Activated naive CD4-positive, alpha-beta T cell treated with anti-CD3 and anti-CD28 coated beads for 36 hours (primary cell): ENCODE data around the gene CYP1B1. TPM values are rescaled to one million over a fixed set of nuclear protein-coding genes. Genes with fewer than 3 reads are reported as not detected.
"Not testable (repeated sequence)": the region's sequence is repeated elsewhere in the genome, so short reads cannot be mapped to it uniquely, and the experiment has no call there.

ENCODE experiments used
- CTCF ChIA-PET: fragments of 350-600 bp; sonication (Branson Sonifier 250); formaldehyde crosslinking; loops from one replicate; lab custom pipeline; 2021; ENCODE audit warnings: antibody characterized with exemption; lab: Charles Lee
- DNase-seq: peaks from one replicate; pipeline ENCODE4 v3.0.0-alpha.2; 2020
- H3K27ac Mint-ChIP-seq: one replicate; pipeline ENCODE4 v1.8.0; 2021; ENCODE audit warnings: mild to moderate bottlenecking, mixed read lengths
- H3K27me3 Mint-ChIP-seq: one replicate; pipeline ENCODE4 v1.8.0; 2021; ENCODE audit warnings: low read depth, mixed read lengths
- H3K36me3 Mint-ChIP-seq: one replicate; pipeline ENCODE4 v1.8.0; 2021; ENCODE audit warnings: low read depth, mixed read lengths
- H3K4me1 Mint-ChIP-seq: one replicate; pipeline ENCODE4 v1.8.0; 2021; ENCODE audit warnings: low read depth, mixed read lengths
- H3K4me3 Mint-ChIP-seq: one replicate; pipeline ENCODE4 v1.8.0; 2021; ENCODE audit warnings: mild to moderate bottlenecking, moderate library complexity, mixed read lengths
- H3K9me3 Mint-ChIP-seq: one replicate; pipeline ENCODE4 v1.8.0; 2021; ENCODE audit warnings: mixed read lengths
- intact Hi-C: fragments of 100-400 bp; cut with micrococcal nuclease; formaldehyde crosslinking; loops from one replicate; pipeline ENCODE4 v1.15.1; 2023
- total RNA-seq, 2 experiments: library from RNA; stranded (reverse); gene quantifications; one replicate each; pipeline ENCODE4 v1.2.3, GENCODE V29; 2021

Gene CYP1B1
- total RNA-seq, 2 experiments from 2014 or later: 2.4 to 2.5 TPM

DNA sequence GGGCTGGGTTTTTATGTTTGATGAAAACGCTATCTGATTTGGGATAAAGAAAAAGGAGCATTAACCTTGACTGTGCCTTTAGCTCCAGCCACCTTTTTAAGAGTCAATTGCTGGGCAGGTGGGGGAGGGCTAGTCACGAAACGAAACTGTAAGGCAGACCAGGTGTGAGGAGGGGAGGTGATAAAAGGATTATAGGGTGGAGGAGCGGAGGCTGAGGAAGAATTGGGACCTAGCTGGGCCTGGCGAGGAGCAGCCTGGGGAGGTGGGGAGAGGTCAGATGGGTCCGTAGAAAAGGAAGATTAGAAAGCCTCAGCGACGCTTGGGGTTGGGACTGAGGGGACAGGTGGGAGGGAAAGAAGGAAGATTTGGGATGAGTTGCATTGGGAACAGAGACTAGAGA lies 8.6 kb upstream of the CYP1B1 start:
- H3K4me3 Mint-ChIP-seq, H3K4me1 Mint-ChIP-seq, H3K9me3 Mint-ChIP-seq, intact Hi-C loops, DNase-seq, H3K36me3 Mint-ChIP-seq, H3K27ac Mint-ChIP-seq, CTCF ChIA-PET: not testable (repeated sequence)
- H3K27me3 Mint-ChIP-seq: peaks cover 31% of the 10 kb centered on the region

DNA sequence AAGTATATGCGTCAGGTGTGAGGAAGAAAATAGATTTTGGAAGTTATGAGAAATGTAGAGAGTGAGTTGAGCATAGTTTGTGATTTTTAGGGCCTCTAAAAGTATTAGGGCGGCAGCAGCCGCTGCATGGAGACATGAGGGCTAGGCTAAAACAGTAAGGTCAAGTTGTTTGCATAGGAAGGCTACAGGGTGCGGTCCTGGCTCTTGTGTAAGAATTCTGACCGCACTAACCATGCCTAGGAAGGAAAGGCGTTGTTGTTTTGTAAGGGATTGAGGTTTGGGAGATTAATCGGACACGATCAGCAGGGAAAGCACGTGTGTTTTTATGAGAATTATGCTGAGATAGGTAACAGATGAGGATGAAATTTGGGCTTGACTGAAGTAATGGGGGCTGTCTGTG lies 6.8 kb upstream of the CYP1B1 start:
- DNase-seq, intact Hi-C loops, CTCF ChIA-PET, H3K27ac Mint-ChIP-seq, H3K4me1 Mint-ChIP-seq, H3K36me3 Mint-ChIP-seq, H3K9me3 Mint-ChIP-seq, H3K4me3 Mint-ChIP-seq: not testable (repeated sequence)
- peaks cover 39% of the 10 kb centered on the region for H3K27me3 Mint-ChIP-seq

DNA sequence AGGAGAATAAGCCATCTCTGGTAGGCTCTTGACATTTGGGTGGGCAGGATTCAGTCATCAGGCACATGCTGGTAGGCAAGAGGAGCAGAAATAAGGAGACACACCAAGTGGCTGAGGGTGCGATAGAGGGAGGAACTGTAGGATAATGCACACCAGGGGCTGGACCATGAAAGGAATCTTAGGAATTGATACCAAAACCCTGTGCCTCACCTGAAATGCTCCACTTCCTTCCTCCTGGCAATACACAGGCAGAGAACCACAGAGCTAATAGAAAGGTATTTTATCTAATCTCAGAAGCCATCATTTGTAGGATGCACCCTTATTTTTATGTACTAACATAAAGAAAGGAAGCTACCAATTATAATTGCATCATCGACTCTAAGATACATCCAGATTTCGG lies 4.4 kb upstream of the CYP1B1 start:
- intact Hi-C loops: no loop called here
- H3K36me3 Mint-ChIP-seq: no peaks in the 10 kb centered on the region

DNA sequence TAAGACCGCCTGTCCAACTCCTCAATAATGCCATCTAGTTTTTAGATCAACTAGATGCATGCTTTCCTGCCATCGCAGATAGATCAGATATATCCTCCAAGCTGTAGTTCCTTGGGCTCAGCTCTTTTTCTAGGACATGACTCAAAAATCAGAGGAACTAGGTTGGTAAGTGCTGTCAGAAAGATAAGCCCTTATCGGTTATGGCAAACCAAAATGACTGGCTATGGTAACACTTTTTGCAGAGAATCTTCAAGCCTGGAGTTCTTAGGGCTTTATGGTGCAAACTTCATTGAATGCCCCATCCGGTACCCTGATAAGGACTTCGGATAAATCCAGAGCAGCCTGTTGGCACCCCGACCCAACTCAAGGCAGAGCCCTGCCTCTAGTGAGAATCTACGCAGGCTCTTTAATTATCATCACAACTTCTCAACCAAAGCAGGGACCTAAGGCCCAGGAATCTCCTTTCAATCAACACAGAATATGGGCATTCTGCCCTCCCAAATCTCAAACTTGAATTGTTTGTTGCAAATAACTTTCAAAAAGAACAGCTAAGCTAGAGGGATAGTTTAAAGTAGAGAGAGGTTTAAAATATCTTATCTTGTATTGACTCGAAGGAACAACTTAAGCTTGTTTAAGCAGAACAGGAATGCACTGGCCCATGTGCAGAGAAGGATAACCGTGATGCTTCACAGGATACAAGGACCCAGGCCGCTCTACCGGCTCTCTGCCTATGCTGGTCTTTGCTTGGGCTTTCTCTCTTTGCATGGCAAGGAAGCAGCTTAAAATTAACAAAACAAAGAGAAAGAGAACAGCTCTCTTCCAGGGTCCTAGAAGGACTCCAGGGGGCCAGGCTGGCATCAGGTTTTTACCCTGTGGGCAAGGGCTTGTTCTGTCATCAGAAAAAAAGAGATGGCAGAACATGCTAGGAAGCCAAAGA lies 3.4 kb upstream of the CYP1B1 start:
- Mint-ChIP-seq H3K9me3 (no peaks in the 10 kb centered on the region), H3K27me3 (peaks cover 32% of the 10 kb centered on the region), H3K36me3 (no peaks in the 10 kb centered on the region), H3K4me3 (no peak overlapping the region), H3K4me1 (peaks cover 13% of the 10 kb centered on the region), H3K27ac (no peak overlapping the region)
- no peak for DNase-seq
- intact Hi-C loops: loop anchor here (10.0 kb wide), 2 partner anchors 665 to 685 kb away; no protein-coding TSS in a partner anchor
- CTCF ChIA-PET: interaction anchor here (0.6 to 1.4 kb wide), 3 partner anchors 16 to 139 kb away, joined by 3 to 6 read pairs (median 3); no protein-coding TSS in a partner anchor

More for the DNA sequence above, 4.4 kb upstream of the CYP1B1 start:
- Mint-ChIP-seq H3K4me3 (no peak overlapping the region), H3K27me3 (peaks cover 35% of the 10 kb centered on the region), H3K27ac (no peak overlapping the region), H3K4me1 (peaks cover 10% of the 10 kb centered on the region), H3K9me3 (no peaks in the 10 kb centered on the region)
- no peak for DNase-seq
- CTCF ChIA-PET: interaction anchor here (1.4 kb wide), 1 partner anchor 98 kb away, joined by 3 read pairs; no protein-coding TSS in a partner anchor

DNA sequence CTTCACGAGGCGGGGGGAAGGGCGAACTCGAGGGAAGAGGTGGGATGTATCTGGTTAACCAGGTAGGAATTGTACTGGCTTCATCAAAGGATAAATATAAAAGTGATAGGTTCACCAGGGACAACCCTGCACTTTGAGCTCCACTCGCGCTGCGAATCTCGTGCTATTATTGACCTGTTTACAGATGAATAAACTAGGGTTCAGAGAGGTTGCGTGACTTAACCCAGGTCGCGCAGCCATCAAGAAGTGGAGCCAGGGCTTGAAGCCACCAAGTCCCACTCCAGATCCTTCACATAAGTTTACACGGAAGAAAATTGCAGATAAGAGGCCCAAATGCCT lies 1.4 kb upstream of the CYP1B1 start:
- CTCF ChIA-PET: interaction anchor here (0.6 to 2.4 kb wide), 7 partner anchors 16 to 177 kb away, joined by 3 to 8 read pairs (median 3); no protein-coding TSS in a partner anchor
- Mint-ChIP-seq H3K36me3 (no peaks in the 10 kb centered on the region), H3K4me1 (peaks cover 23% of the 10 kb centered on the region), H3K9me3 (no peaks in the 10 kb centered on the region), H3K4me3 (peak overlapping the region; percentile 67), H3K27me3 (peaks cover 45% of the 10 kb centered on the region), H3K27ac (peak overlapping the region; percentile 24)
- intact Hi-C loops: loop anchor here (1.0 to 10.0 kb wide), 5 partner anchors 29 to 683 kb away; partner anchors contain the start of genes ATL2 and RMDN2
- no peak for DNase-seq

DNA sequence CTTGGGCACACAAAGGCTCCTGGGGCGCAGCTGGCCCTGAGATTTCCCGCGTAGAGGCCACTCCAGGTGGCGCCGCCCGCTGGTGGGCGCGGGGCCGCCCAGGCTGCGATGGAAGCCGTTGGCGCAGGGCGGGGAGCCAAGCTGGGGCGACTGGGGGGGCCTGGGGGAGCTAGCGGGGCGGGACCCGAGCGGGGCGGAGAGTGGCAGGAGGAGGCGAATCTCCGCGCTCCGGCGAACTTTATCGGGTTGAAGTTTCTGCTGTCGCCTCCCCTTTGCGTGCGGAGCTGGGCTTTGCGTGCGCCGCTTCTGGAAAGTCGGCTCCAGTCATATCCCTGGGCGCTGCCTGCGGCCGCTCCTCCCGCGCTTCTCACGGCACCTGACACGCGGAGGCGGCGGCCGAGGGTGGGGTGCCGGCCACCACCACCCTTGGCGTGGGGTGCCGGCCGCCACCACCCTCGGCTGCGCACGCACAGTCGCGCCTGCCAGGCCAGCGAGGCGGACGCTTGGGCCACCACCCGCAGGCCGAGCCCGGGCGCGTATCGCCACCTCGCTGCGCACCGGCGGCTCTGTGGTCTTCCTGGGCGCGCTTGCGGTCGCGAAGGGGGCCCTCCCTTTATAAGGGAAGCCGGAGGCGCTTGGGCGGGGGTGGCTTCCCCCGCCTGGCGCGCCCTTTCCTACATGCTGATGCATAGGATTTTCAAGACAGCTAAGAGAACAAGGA lies 919 bp upstream of the CYP1B1 start:
- Mint-ChIP-seq H3K27me3 (peaks cover 46% of the 10 kb centered on the region), H3K4me1 (peaks cover 23% of the 10 kb centered on the region)

DNA sequence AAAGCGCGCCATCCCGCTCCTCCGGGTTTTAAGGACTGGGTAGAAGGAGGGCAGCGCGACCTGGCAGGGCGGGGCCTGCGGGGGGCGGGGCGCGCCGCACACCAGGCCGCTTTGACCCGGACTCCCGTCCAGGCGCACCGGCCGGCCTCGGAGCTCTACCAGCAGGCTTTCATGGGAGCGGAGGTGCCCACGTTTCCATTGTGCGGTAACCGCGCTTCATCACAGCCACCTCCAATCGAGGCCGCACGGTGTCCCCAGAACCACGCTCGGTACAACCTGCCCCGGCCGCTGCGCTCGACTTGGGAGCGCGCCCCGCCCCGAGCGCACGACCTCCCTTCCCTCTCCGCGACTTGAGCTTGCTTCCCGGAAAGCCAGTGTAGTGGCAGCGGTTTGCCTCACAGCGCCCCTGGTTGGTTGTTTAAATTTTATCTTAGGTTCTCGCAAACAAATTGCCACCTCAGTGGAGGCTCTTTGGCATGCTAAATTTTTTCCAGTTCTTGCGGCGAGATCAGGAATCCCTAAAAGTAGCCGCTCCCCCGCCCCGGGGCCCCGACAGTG lies 280 bp upstream of the CYP1B1 start:
- DNase-seq: peak; percentile 77
- peak overlapping the region; percentile 72 for H3K27ac Mint-ChIP-seq
- CTCF ChIA-PET: interaction anchor here (0.6 to 2.4 kb wide), 9 partner anchors 20 to 281 kb away, joined by 3 to 8 read pairs (median 4); no protein-coding TSS in a partner anchor
- intact Hi-C loops: loop anchor here (1.0 to 10.0 kb wide), 9 partner anchors 38 to 681 kb away; partner anchors contain the start of genes ATL2 and RMDN2
- no peaks in the 10 kb centered on the region for H3K9me3 Mint-ChIP-seq
- peaks cover 23% of the 10 kb centered on the region for H3K4me1 Mint-ChIP-seq
- peak overlapping the region; percentile 75 for H3K4me3 Mint-ChIP-seq
- peaks cover 46% of the 10 kb centered on the region for H3K27me3 Mint-ChIP-seq
- no peaks in the 10 kb centered on the region for H3K36me3 Mint-ChIP-seq

More for the DNA sequence above, 919 bp upstream of the CYP1B1 start:
- DNase-seq: peak; percentile 81
- H3K27ac Mint-ChIP-seq: peak overlapping the region; percentile 72
- H3K36me3 Mint-ChIP-seq: no peaks in the 10 kb centered on the region
- H3K9me3 Mint-ChIP-seq: no peaks in the 10 kb centered on the region
- H3K4me3 Mint-ChIP-seq: peak overlapping the region; percentile 75
- CTCF ChIA-PET: interaction anchor here (0.6 to 2.4 kb wide), 10 partner anchors 19 to 281 kb away, joined by 3 to 8 read pairs (median 4); no protein-coding TSS in a partner anchor
- intact Hi-C loops: loop anchor here (1.0 to 10.0 kb wide), 10 partner anchors 29 to 682 kb away; partner anchors contain the start of genes ATL2 and RMDN2

DNA sequence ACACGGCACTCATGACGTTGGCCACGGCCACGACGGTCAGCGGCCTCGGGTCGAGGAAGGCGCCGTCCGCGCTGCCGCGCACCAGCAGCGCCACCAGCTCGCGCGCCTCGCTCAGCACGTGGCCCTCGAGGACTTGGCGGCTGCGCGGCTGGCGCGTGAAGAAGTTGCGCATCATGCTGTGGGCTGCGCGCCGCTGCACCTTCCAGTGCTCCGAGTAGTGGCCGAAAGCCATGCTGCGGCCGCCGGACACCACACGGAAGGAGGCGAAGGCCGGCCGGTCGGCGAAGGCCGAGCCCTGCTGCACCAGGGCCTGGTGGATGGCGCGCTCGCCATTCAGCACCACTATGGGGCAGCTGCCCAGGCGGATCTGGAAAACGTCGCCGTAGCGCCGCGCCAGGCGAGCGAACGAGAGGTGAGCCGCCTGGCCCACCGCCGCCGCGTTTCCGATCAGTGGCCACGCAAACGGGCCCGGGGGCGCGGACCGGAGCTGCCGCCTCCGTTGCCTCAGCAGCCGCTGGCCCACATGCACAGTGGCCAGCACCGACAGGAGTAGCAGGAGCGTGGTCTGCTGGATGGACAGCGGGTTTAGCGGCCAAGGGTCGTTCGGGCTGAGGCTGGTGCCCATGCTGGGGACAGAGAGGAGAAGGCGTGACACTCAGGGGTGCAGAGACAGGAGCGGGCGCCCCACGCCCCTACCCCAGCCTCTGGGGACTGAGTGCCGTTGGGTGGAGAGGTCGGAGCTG lies 1.0 kb downstream of the CYP1B1 start:
- H3K4me3 Mint-ChIP-seq: peak overlapping the region; percentile 46
- H3K27me3 Mint-ChIP-seq: peaks cover 49% of the 10 kb centered on the region
- intact Hi-C loops: loop anchor here (10.0 kb wide), 2 partner anchors 670 to 680 kb away; no protein-coding TSS in a partner anchor
- H3K4me1 Mint-ChIP-seq: peaks cover 23% of the 10 kb centered on the region
- CTCF ChIA-PET: interaction anchor here (1.6 kb wide), 1 partner anchor 21 kb away, joined by 4 read pairs; no protein-coding TSS in a partner anchor
- DNase-seq: no peak
- H3K9me3 Mint-ChIP-seq: no peaks in the 10 kb centered on the region
- no peaks in the 10 kb centered on the region for H3K36me3 Mint-ChIP-seq
- H3K27ac Mint-ChIP-seq: no peak overlapping the region

DNA sequence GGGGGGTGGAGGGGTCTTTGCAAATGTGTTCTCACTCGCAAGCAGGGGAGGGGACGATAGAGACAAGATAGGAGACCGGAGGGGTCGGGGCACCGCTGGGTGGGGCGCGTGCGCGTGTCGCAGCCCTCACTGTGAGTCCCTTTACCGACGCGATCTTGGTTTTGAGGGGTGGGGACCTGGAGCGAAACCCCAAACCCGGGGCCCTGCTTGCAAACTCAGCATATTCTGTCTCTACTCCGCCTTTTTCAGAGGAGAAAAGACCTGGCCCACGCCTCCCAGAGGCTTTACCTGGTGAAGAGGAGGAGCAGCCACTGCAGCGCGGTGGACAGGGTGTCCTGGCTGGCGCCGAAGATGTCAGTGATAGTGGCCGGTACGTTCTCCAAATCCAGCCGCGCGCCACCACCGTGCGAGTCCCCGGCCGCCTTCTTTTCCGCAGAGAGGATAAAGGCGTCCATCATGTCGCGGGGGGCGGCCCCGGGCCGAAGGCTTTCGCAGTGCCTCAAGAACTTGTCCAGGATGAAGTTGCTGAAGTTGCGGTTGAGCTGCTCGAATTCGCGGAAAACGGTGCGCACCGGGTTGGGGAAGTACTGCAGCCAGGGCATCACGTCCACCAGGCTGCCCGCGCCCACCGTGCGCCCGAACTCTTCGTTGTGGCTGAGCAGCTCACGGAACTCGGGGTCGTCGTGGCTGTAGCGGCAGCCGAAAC lies 1.7 kb downstream of the CYP1B1 start:
- Mint-ChIP-seq H3K27ac (no peak overlapping the region), H3K27me3 (peaks cover 49% of the 10 kb centered on the region), H3K4me1 (peaks cover 23% of the 10 kb centered on the region), H3K9me3 (no peaks in the 10 kb centered on the region), H3K4me3 (peak overlapping the region; percentile 40), H3K36me3 (no peaks in the 10 kb centered on the region)
- CTCF ChIA-PET: no interaction called here
- no peak for DNase-seq
- intact Hi-C loops: loop anchor here (10.0 kb wide), 2 partner anchors 671 to 679 kb away; no protein-coding TSS in a partner anchor

DNA sequence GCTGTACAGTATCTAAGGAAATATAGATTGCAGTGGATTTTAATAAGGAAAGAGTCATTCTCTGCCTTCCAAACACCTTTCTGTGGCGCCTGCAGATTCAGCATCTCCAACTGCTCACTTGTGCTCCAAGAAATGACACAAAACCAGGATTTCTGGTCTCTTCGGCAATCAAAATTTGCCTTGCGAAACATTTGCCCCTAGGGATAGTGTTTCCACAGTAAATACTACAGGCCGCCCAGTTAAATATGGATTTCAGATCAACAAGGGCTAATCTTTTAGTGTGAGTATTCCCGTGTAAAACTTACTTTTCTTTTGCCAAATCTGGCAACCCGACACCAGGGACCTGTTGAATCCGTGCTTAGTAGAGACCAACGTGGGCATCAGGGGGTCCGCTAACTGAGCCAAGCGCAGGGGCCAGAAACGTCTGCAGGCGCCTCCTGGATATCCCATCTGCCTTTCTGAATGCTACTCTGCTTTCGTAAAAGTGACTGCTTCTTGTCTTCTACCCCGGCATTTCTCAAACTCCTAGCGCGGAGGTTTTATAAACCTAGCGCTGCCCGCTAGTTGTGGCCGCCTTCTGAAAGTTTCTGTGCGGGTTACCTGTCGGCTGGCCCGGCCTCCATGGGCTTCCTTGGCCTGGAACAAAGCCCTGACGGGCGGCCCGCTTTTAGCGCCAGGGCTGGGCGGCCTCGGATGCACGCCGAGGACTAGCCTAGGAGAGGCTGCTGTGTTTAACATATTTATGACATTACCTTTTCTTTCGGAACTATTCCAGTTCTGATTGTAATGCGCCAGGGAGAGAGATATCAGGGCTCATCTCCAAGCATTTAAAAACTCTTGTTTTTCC lies 2.5 kb downstream of the CYP1B1 start:
- no peak for DNase-seq
- intact Hi-C loops: loop anchor here (10.0 kb wide), 2 partner anchors 671 to 679 kb away; no protein-coding TSS in a partner anchor
- no peaks in the 10 kb centered on the region for H3K36me3 Mint-ChIP-seq
- CTCF ChIA-PET: no interaction called here
- peaks cover 23% of the 10 kb centered on the region for H3K4me1 Mint-ChIP-seq
- no peak overlapping the region for H3K27ac Mint-ChIP-seq
- H3K4me3 Mint-ChIP-seq: peak overlapping the region; percentile 40
- H3K9me3 Mint-ChIP-seq: no peaks in the 10 kb centered on the region
- peaks cover 45% of the 10 kb centered on the region for H3K27me3 Mint-ChIP-seq
